K562 (cell line): ENCODE data around the gene CARD11.

Experiments
- EP300 ChIP-seq: IDR thresholded peaks from 2 replicates; pipeline ENCODE4 v1.6.1; 2012; ENCODE audit warnings: low read length, improper control_type of control experiment
- POLR2A ChIP-seq: fragments of 450-650 bp; conservative IDR thresholded peaks from 2 replicates; pipeline ENCODE4 v1.6.1; 2016

GRCh38 chr7:2940466-2940865 is 103.2 kb downstream of the CARD11 start:
- TF ChIP-seq EP300 (no peak), POLR2A (no peak)
